Jurkat, Clone E6-1 (cell line): ENCODE data around the gene AMOTL2.

Source experiments
- DNase-seq: peaks from one replicate; pipeline ENCODE4 v3.0.0-alpha.2; 2011; ENCODE audit warnings: low read depth, low spot score
- H3K4me3 ChIP-seq: 2 replicates; pipeline ENCODE4 v1.5.1; 2011; ENCODE audit warnings: mild to moderate bottlenecking, low read length, control low read depth, moderate library complexity

AMOTL2 gene

GRCh38 chr3:134340362-134340981, 33.8 kb downstream of the AMOTL2 start:
- no peak for DNase-seq
- no peak overlapping the region for H3K4me3 ChIP-seq

- H3K4me3 ChIP-seq: no peak overlapping the region
- no peak for DNase-seq
Observed at GRCh38 chr3:134339913-134340312, 34.3 kb downstream of the AMOTL2 start.

GRCh38 chr3:134339331-134339730, 34.9 kb downstream of the AMOTL2 start:
- DNase-seq: no peak
- H3K4me3 ChIP-seq: no peak overlapping the region

GRCh38 chr3:134338516-134339261, 35.6 kb downstream of the AMOTL2 start:
- no peak for DNase-seq
- no peak overlapping the region for H3K4me3 ChIP-seq

GRCh38 chr3:134338201-134338512, 36.1 kb downstream of the AMOTL2 start:
- H3K4me3 ChIP-seq: no peak overlapping the region
- DNase-seq: no peak

- DNase-seq: no peak
- H3K4me3 ChIP-seq: no peak overlapping the region
Observed at GRCh38 chr3:134337511-134338200, 36.6 kb downstream of the AMOTL2 start.

GRCh38 chr3:134337071-134337482, 37.2 kb downstream of the AMOTL2 start:
- H3K4me3 ChIP-seq: no peak overlapping the region
- no peak for DNase-seq

GRCh38 chr3:134336587-134336986, 37.7 kb downstream of the AMOTL2 start:
- no peak for DNase-seq
- no peak overlapping the region for H3K4me3 ChIP-seq

- no peak for DNase-seq
- no peak overlapping the region for H3K4me3 ChIP-seq
Observed at GRCh38 chr3:134334901-134335280, 39.4 kb downstream of the AMOTL2 start.

- H3K4me3 ChIP-seq: no peak overlapping the region
- no peak for DNase-seq
Observed at GRCh38 chr3:134334231-134334900, 39.9 kb downstream of the AMOTL2 start.

- no peak for DNase-seq
- H3K4me3 ChIP-seq: no peak overlapping the region
Observed at GRCh38 chr3:134333522-134334181, 40.6 kb downstream of the AMOTL2 start.

- DNase-seq: no peak
- H3K4me3 ChIP-seq: no peak overlapping the region
Observed at GRCh38 chr3:134332344-134332743, 41.9 kb downstream of the AMOTL2 start.

- DNase-seq: no peak
- no peak overlapping the region for H3K4me3 ChIP-seq
Observed at GRCh38 chr3:134331811-134332199, 42.4 kb downstream of the AMOTL2 start.

- no peak overlapping the region for H3K4me3 ChIP-seq
- DNase-seq: no peak
Observed at GRCh38 chr3:134330883-134331810, 43.1 kb downstream of the AMOTL2 start.

- H3K4me3 ChIP-seq: no peak overlapping the region
- DNase-seq: no peak
Observed at GRCh38 chr3:134328846-134329245, 45.4 kb downstream of the AMOTL2 start.

- H3K4me3 ChIP-seq: no peak overlapping the region
Observed at GRCh38 chr3:134328147-134328591, 46.1 kb downstream of the AMOTL2 start.

GRCh38 chr3:134327594-134327975, 46.7 kb downstream of the AMOTL2 start:
- H3K4me3 ChIP-seq: no peak overlapping the region
- DNase-seq: no peak

More at GRCh38 chr3:134328147-134328591, 46.1 kb downstream of the AMOTL2 start:
- no peak for DNase-seq

GRCh38 chr3:134326760-134327593, 47.3 kb downstream of the AMOTL2 start:
- no peak for DNase-seq
- H3K4me3 ChIP-seq: no peak overlapping the region
